H1 (cell line): ENCODE results near the gene RUSC2. TPM values are rescaled to one million over a fixed set of nuclear protein-coding genes. Genes with fewer than 3 reads are reported as not detected.
A peak's percentile ranks its signal among the peaks of the same experiment; 100 is the strongest.

ENCODE experiments used
- CTCF ChIA-PET: fragments of 300-600 bp; sonication (Branson Sonifier 250); formaldehyde crosslinking; loops from one replicate; lab custom pipeline; 2021; ENCODE audit not compliant: partially characterized antibody; lab: Charles Lee
- POLR2A ChIA-PET: fragments of 300-600 bp; sonication (Branson Sonifier 250); formaldehyde crosslinking; loops from one replicate; lab custom pipeline; 2021; ENCODE audit warnings: inconsistent platforms; ENCODE audit not compliant: partially characterized antibody; lab: Charles Lee
- DNase-seq, 2 experiments: peaks; one replicate each; pipeline versions ENCODE4 v3.0.0 to v3.0.0-alpha.2; 2010 to 2022; ENCODE audit warnings: low spot score in 2 of 2, low read depth in 1 of 2, mixed read lengths in 1 of 2
- FAIRE-seq: peaks from 2 replicates; lab custom pipeline; 2011; peaks lifted over from hg19 to GRCh38; lab: Jason Lieb, UNC
- H2AFZ ChIP-seq: 2 replicates; pipeline ENCODE4 v1.8.1; 2012; ENCODE audit warnings: low read length, inconsistent platforms
- H2AK5ac ChIP-seq: 2 replicates; pipeline ENCODE4 v1.6.1; 2013; ENCODE audit warnings: low read depth, low read length
- H2BK120ac ChIP-seq: replicated peaks from 2 replicates; pipeline ENCODE3; 2013; ENCODE audit warnings: low read depth, low read length, inconsistent platforms
- H2BK12ac ChIP-seq: 2 replicates; pipeline ENCODE4 v1.6.1; 2013; ENCODE audit warnings: low read depth, low read length
- H2BK15ac ChIP-seq: 2 replicates; pipeline ENCODE4 v1.6.1; 2013; ENCODE audit warnings: low read length
- H2BK20ac ChIP-seq: 2 replicates; pipeline ENCODE4 v1.6.1; 2013; ENCODE audit warnings: low read length
- H2BK5ac ChIP-seq: 2 replicates; pipeline ENCODE4 v1.6.1; 2013; ENCODE audit warnings: low read depth, low read length
- H3K14ac ChIP-seq: 2 replicates; pipeline ENCODE4 v1.6.1; 2013; ENCODE audit warnings: inconsistent platforms; ENCODE audit not compliant: insufficient read length
- H3K18ac ChIP-seq: 2 replicates; pipeline ENCODE4 v1.6.1; 2013; ENCODE audit warnings: low read length; ENCODE audit errors: extremely low read depth
- H3K23ac ChIP-seq: 2 replicates; pipeline ENCODE4 v1.6.1; 2013; ENCODE audit warnings: inconsistent platforms; ENCODE audit not compliant: insufficient read length
- H3K23me2 ChIP-seq: 2 replicates; pipeline ENCODE4 v1.6.1; 2013; ENCODE audit warnings: low read depth, low read length
- H3K27ac ChIP-seq: 2 replicates; pipeline ENCODE4 v1.6.1; 2011; ENCODE audit warnings: low read depth, low read length, inconsistent platforms
- H3K27me3 ChIP-seq, 4 experiments: replicated peaks in 1 of 4; 1 replicate in 1 of 4; 2 replicates in 3 of 4; pipeline versions ENCODE4 v1.6.1 to v1.8.1; 2011 to 2013; ENCODE audit warnings: low read length in 3 of 4, mild to moderate bottlenecking in 3 of 4, inconsistent platforms in 2 of 4, mixed read lengths in 2 of 4, moderate library complexity in 1 of 4; ENCODE audit not compliant: control insufficient read depth in 3 of 4, insufficient read depth in 3 of 4; ENCODE audit errors: extremely low read depth in 1 of 4
- H3K36me3 ChIP-seq, 4 experiments: 2 replicates each; pipeline versions ENCODE4 v1.6.1 to v1.8.1; 2011 to 2013; ENCODE audit warnings: mild to moderate bottlenecking in 4 of 4, low read length in 3 of 4, moderate library complexity in 2 of 4, control low read depth in 1 of 4, inconsistent platforms in 1 of 4; ENCODE audit not compliant: insufficient read depth in 4 of 4, control insufficient read depth in 2 of 4
- H3K4ac ChIP-seq: replicated peaks from 2 replicates; pipeline ENCODE3; 2013; ENCODE audit warnings: low read length, low read depth, mixed read lengths, inconsistent platforms; ENCODE audit not compliant: insufficient read length
- H3K4me1 ChIP-seq, 4 experiments: replicated peaks in 1 of 4; 1 replicate in 1 of 4; 2 replicates in 3 of 4; pipeline versions ENCODE4 v1.6.1 to v1.8.1; 2011 to 2013; ENCODE audit warnings: low read length in 3 of 4, inconsistent platforms in 2 of 4, mixed read lengths in 1 of 4; ENCODE audit not compliant: insufficient read depth in 4 of 4, control insufficient read depth in 3 of 4
- H3K4me2 ChIP-seq, 2 experiments: 2 replicates each; pipeline versions ENCODE4 v1.6.1 to v1.8.1; 2011 to 2013; ENCODE audit warnings: low read depth in 2 of 2, low read length in 2 of 2, control low read depth in 1 of 2, inconsistent platforms in 1 of 2, mild to moderate bottlenecking in 1 of 2; ENCODE audit not compliant: insufficient read depth in 1 of 2
- H3K4me3 ChIP-seq, 4 experiments: fragments of 200-600, 300-600 bp in 1 of 4; sonication (generic), shearing (Covaris generic), sonication (Bioruptor Twin) in 1 of 4; 2 replicates each; pipeline versions ENCODE4 v1.5.1 to v1.8.1; 2011 to 2016; ENCODE audit warnings: low read length in 4 of 4, low read depth in 3 of 4, control low read depth in 2 of 4, inconsistent platforms in 2 of 4, mild to moderate bottlenecking in 2 of 4, mixed read lengths in 1 of 4, moderate library complexity in 1 of 4; ENCODE audit not compliant: insufficient read depth in 2 of 4; ENCODE audit errors: extremely low read depth in 1 of 4
- H3K56ac ChIP-seq: replicated peaks from 2 replicates; pipeline ENCODE3; 2013; ENCODE audit warnings: low read depth, mild to moderate bottlenecking, mixed read lengths, low read length, inconsistent platforms; ENCODE audit not compliant: insufficient read length
- H3K79me1 ChIP-seq: 2 replicates; pipeline ENCODE4 v1.6.1; 2013; ENCODE audit warnings: low read depth, low read length, control low read depth
- H3K79me2 ChIP-seq, 2 experiments: 2 replicates each; pipeline versions ENCODE4 v1.6.1 to v1.8.1; 2012 to 2013; ENCODE audit warnings: low read length in 2 of 2, mild to moderate bottlenecking in 2 of 2, inconsistent platforms in 1 of 2; ENCODE audit not compliant: insufficient read depth in 2 of 2, control insufficient read depth in 1 of 2
- H3K9ac ChIP-seq, 4 experiments: replicated peaks in 1 of 4; 1 replicate in 1 of 4; 2 replicates in 3 of 4; pipeline versions ENCODE4 v1.6.1 to v1.8.1; 2011 to 2013; ENCODE audit warnings: low read depth in 3 of 4, low read length in 3 of 4, control low read depth in 2 of 4, mild to moderate bottlenecking in 2 of 4, moderate library complexity in 2 of 4, inconsistent platforms in 1 of 4; ENCODE audit errors: extremely low read depth in 1 of 4
- H3K9me3 ChIP-seq, 2 experiments: 2 replicates each; pipeline versions ENCODE4 v1.6.1 to v1.8.1; 2012 to 2013; ENCODE audit warnings: mild to moderate bottlenecking in 2 of 2, moderate library complexity in 2 of 2, control low read depth in 1 of 2, inconsistent platforms in 1 of 2, low read depth in 1 of 2, low read length in 1 of 2, mixed read lengths in 1 of 2; ENCODE audit not compliant: insufficient read depth in 2 of 2
- H4K20me1 ChIP-seq, 2 experiments: replicated peaks in 1 of 2; 2 replicates each; pipeline versions ENCODE3 to v1.8.1; 2011 to 2013; ENCODE audit warnings: inconsistent platforms in 2 of 2, low read length in 2 of 2, mild to moderate bottlenecking in 1 of 2; ENCODE audit not compliant: insufficient read depth in 2 of 2, control insufficient read depth in 1 of 2
- H4K5ac ChIP-seq: 2 replicates; pipeline ENCODE4 v1.6.1; 2013; ENCODE audit warnings: low read length, low read depth, mixed read lengths, inconsistent platforms; ENCODE audit not compliant: insufficient read length
- H4K8ac ChIP-seq: 2 replicates; pipeline ENCODE4 v1.8.0; 2013; ENCODE audit warnings: mild to moderate bottlenecking, moderate library complexity, low read length, inconsistent platforms; ENCODE audit not compliant: insufficient read depth; ENCODE audit errors: extremely low read depth
- H4K91ac ChIP-seq: replicated peaks from 2 replicates; pipeline ENCODE3; 2013; ENCODE audit warnings: low read length, mixed read lengths, inconsistent platforms; ENCODE audit not compliant: insufficient read length
- ASH2L ChIP-seq: fragments of 200-600, 300-600 bp; sonication (generic); IDR thresholded peaks from one replicate; pipeline ENCODE4 v1.7.1; 2017; ENCODE audit warnings: low read length
- BRCA1 ChIP-seq: IDR thresholded peaks from 2 replicates; pipeline ENCODE4 v1.6.1; 2012; ENCODE audit warnings: low read depth, low read length, improper control_type of control experiment
- CBX5 ChIP-seq: fragments of 300-800, 300-1000 bp; sonication (generic); IDR thresholded peaks from 2 replicates; pipeline ENCODE4 v1.7.1; 2016; ENCODE audit warnings: antibody characterized with exemption, low read length, low read depth
- EGR1 ChIP-seq: IDR thresholded peaks from 2 replicates; pipeline ENCODE4 v1.6.1; 2011; ENCODE audit warnings: low read depth, low read length, borderline replicate concordance
- JUN ChIP-seq: IDR thresholded peaks from 2 replicates; pipeline ENCODE4 v1.6.1; 2011; ENCODE audit warnings: low read depth, mild to moderate bottlenecking, improper control_type of control experiment, low read length
- KDM4A ChIP-seq: IDR thresholded peaks from one replicate; pipeline ENCODE4 v1.7.1; 2012; ENCODE audit warnings: low read depth, mild to moderate bottlenecking, moderate library complexity, low read length, inconsistent platforms; ENCODE audit not compliant: severe bottlenecking
- KDM5A ChIP-seq: fragments of 200-600 bp; IDR thresholded peaks from 2 replicates; pipeline ENCODE4 v1.7.1; 2012; ENCODE audit warnings: mild to moderate bottlenecking, low read length, inconsistent platforms, mixed read lengths
- NRF1 ChIP-seq: IDR thresholded peaks from 2 replicates; pipeline ENCODE4 v1.6.1; 2011; ENCODE audit warnings: mild to moderate bottlenecking, low read depth, low read length, improper control_type of control experiment
- RNF2 ChIP-seq: fragments of 200-900, 300-1000 bp; sonication (generic); IDR thresholded peaks from 2 replicates; pipeline ENCODE4 v1.7.1; 2016; ENCODE audit warnings: borderline replicate concordance, low read depth, mild to moderate bottlenecking, antibody characterized with exemption, low read length; ENCODE audit not compliant: poor library complexity, severe bottlenecking; ENCODE audit errors: missing control alignments
- RXRA ChIP-seq: IDR thresholded peaks from 2 replicates; pipeline ENCODE4 v1.6.1; 2011; ENCODE audit warnings: low read depth, mild to moderate bottlenecking, low read length, moderate library complexity; ENCODE audit not compliant: insufficient read depth
- SIN3A ChIP-seq, 2 experiments: IDR thresholded peaks in 1 of 2; conservative IDR thresholded peaks in 1 of 2; 2 replicates each; pipeline ENCODE4 v1.6.1; 2011 to 2012; ENCODE audit warnings: low read length in 2 of 2, improper control_type of control experiment in 1 of 2, low read depth in 1 of 2, mild to moderate bottlenecking in 1 of 2
- SP1 ChIP-seq: IDR thresholded peaks from 2 replicates; pipeline ENCODE4 v1.6.1; 2011; ENCODE audit warnings: low read depth, low read length
- SP4 ChIP-seq: IDR thresholded peaks from 2 replicates; pipeline ENCODE4 v1.6.1; 2012; ENCODE audit warnings: low read length, inconsistent platforms
- SRF ChIP-seq: IDR thresholded peaks from 2 replicates; pipeline ENCODE4 v1.6.1; 2011; ENCODE audit warnings: mild to moderate bottlenecking, low read depth, low read length, moderate library complexity
- YY1 ChIP-seq: IDR thresholded peaks from 2 replicates; pipeline ENCODE4 v1.6.1; 2011; ENCODE audit warnings: low read depth, mild to moderate bottlenecking, low read length
- WGBS, 2 experiments: shearing (Covaris generic) in 1 of 2; methylation state at CpG; one replicate each; pipeline versions ENCODE4 v1.1.6 to v1.1.7; 2013 to 2015; ENCODE audit warnings: low lambda C conversion rate in 2 of 2, mixed read lengths in 2 of 2, inconsistent platforms in 1 of 2, low coverage in 1 of 2, missing lambda C conversion rate in 1 of 2; ENCODE audit not compliant: insufficient replicate concordance in 2 of 2, insufficient coverage in 1 of 2, insufficient read length in 1 of 2; ENCODE audit errors: extremely low coverage in 1 of 2, missing lambda C conversion rate in 1 of 2; 5-methylcytosine and 5-hydroxymethylcytosine counted together
- polyA plus RNA-seq, 7 experiments: library from polyadenylated mRNA; depleted of rRNA in 3 of 7; stranded (reverse) in 5 of 7; unstranded in 2 of 7; fragments of >200 nt in 5 of 7; fragments of 200-250 nt in 2 of 7; gene quantifications; 1 replicate in 5 of 7; 2 replicates in 1 of 7; 4 replicates in 1 of 7; pipeline versions ENCODE4 v1.2.1 to v1.2.3, GENCODE V29; 2011 to 2013; ENCODE audit warnings: missing spikeins in 2 of 7, mixed read lengths in 2 of 7
- total RNA-seq: library from RNA; stranded (reverse); fragmentation: NEBNext Ultra II Directional; extraction: Animal tissue kit (Norgen Biotek cat#: 25700); gene quantifications from 2 replicates; pipeline ENCODE4 v1.2.1, GENCODE V29; 2021

Gene RUSC2
- total and polyA plus RNA-seq, 2 of the 8 experiments (the other 6 are each of a cell fraction or from before 2014, with no cell fraction given): 4.2 to 7.9 TPM

DNA sequence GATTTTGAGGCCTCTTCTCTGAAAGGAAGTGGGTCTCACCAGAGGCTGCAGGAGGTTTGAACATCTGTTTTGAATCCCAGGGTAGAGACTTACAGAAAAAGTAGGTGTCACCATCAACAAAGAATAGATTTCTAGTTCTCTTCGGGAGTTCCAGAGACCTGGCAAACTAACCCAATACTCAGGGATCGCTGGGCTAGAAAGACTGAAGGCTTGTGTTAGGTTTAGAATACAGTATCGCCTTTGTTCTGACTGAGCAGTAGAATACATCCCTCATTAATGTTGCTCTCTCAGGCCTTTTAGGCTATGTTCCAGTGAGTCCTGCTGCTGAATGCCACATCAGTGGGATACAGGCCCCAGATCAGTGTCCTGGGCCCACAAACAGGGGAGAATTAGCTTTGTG is 27.2 kb downstream of the RUSC2 start:
- H3K4me1 ChIP-seq: peaks cover 0 to 26% (median 8%) of the 10 kb centered on the region in 4 experiments; a peak in 6 of 7 replicates
- H4K8ac ChIP-seq: no peak overlapping the region
- H4K20me1 ChIP-seq: no peaks in the 10 kb centered on the region
- TF ChIP-seq RNF2 (no peak), SP4 (no peak), BRCA1 (no peak), ASH2L (no peak), RXRA (no peak), KDM4A (no peak), SRF (no peak), EGR1 (no peak), CBX5 (no peak), KDM5A (no peak), SIN3A (conservative IDR thresholded peaks at IDR 0.05 in 1 of 2, IDR thresholded peaks at IDR 0.05 in 1 of 2; ENCODE audit: low read depth in 1 of 2, low read length in 2 of 2) (no peak), YY1 (no peak), SP1 (no peak), JUN (no peak), NRF1 (no peak)

More for the DNA sequence above, 27.2 kb downstream of the RUSC2 start:
- Histone ChIP-seq H3K36me3 (no peaks in the 10 kb centered on the region), H4K5ac (no peak overlapping the region), H2AK5ac (no peak overlapping the region; the same call in 1 of the 2 replicates), H3K79me2 (no peaks in the 10 kb centered on the region), H3K27ac (no peak overlapping the region), H2BK12ac (peak overlapping the region; percentile 40; the same call in 1 of the 2 replicates), H3K4me3 (no peak overlapping the region), H4K91ac (no peak overlapping the region), H3K4ac (no peak overlapping the region), H3K9ac (no peak overlapping the region), H3K56ac (no peak overlapping the region), H3K27me3 (no peaks in the 10 kb centered on the region), H3K9me3 (no peaks in the 10 kb centered on the region), H3K4me2 (no peak overlapping the region), H2BK120ac (no peak overlapping the region), H3K23ac (no peak overlapping the region), H3K79me1 (no peaks in the 10 kb centered on the region), H3K23me2 (no peaks in the 10 kb centered on the region), H3K18ac (no peak overlapping the region), H2AFZ (no peak overlapping the region), H2BK15ac (no peak overlapping the region), H2BK20ac (no peak overlapping the region), H3K14ac (no peak overlapping the region), H2BK5ac (no peak overlapping the region)
- no peak for FAIRE-seq
- POLR2A ChIA-PET: interaction anchor here (0.7 to 2.9 kb wide), 5 partner anchors 10 to 211 kb away, joined by 3 to 24 read pairs (median 6); no protein-coding TSS in a partner anchor
- WGBS, 2 experiments: 87% methylated on average over 3 of the region's 3 CpGs; no CpG with 5 or more reads in 1 of the 2 experiments
- CTCF ChIA-PET: interaction anchor here (0.7 to 9.7 kb wide), 9 partner anchors 10 to 37 kb away, joined by 3 to 114 read pairs (median 6); partner anchors contain the start of gene RUSC2
- no peak for DNase-seq
